GM12878 (cell line): ENCODE results near the gene FREM3.

Experiments used
- BHLHE40 ChIP-seq, 2 experiments: fragments of 450-650 bp in 1 of 2; IDR thresholded peaks; 2 replicates each; pipeline ENCODE4 v1.6.1; 2011 to 2017; ENCODE audit warnings: low read depth in 2 of 2, borderline replicate concordance in 1 of 2, improper control_type of control experiment in 1 of 2, low read length in 1 of 2, mild to moderate bottlenecking in 1 of 2
- CTCF ChIP-seq, 3 experiments: IDR thresholded peaks in 2 of 3; conservative IDR thresholded peaks in 1 of 3; 2 replicates each; pipeline ENCODE4 v1.5.1; 2011; ENCODE audit warnings: low read depth in 3 of 3, low read length in 3 of 3, mild to moderate bottlenecking in 3 of 3, control low read depth in 2 of 3, moderate library complexity in 2 of 3, inconsistent platforms in 1 of 3, mixed read lengths in 1 of 3; ENCODE audit not compliant: control insufficient read depth in 2 of 3, insufficient read depth in 1 of 3; ENCODE audit errors: extremely low read depth in 1 of 3
- E2F8 ChIP-seq: fragments of 450-650 bp; IDR thresholded peaks from 2 replicates; pipeline ENCODE4 v1.6.1; 2018; ENCODE audit warnings: mild to moderate bottlenecking, low read depth, moderate library complexity; ENCODE audit not compliant: partially characterized antibody
- EGR1 ChIP-seq, 2 experiments: IDR thresholded peaks; 1 replicate in 1 of 2; 2 replicates in 1 of 2; pipeline ENCODE4 v1.6.1; 2011 to 2012; ENCODE audit warnings: low read depth in 2 of 2, low read length in 2 of 2, borderline replicate concordance in 1 of 2, mild to moderate bottlenecking in 1 of 2, moderate library complexity in 1 of 2
- MAX ChIP-seq: IDR thresholded peaks from 2 replicates; pipeline ENCODE4 v1.6.1; 2012; ENCODE audit warnings: low read depth, low read length, improper control_type of control experiment
- NFYB ChIP-seq: IDR thresholded peaks from 2 replicates; pipeline ENCODE4 v1.6.1; 2011; ENCODE audit warnings: low read depth, mild to moderate bottlenecking, low read length, improper control_type of control experiment, moderate library complexity; ENCODE audit not compliant: insufficient read depth
- NRF1 ChIP-seq: conservative IDR thresholded peaks from 2 replicates; pipeline ENCODE4 v1.6.1; 2011; ENCODE audit warnings: mild to moderate bottlenecking, low read depth, low read length, improper control_type of control experiment
- POLR2A ChIP-seq: IDR thresholded peaks from 2 replicates; pipeline ENCODE4 v1.6.1; 2011; ENCODE audit warnings: low read depth, mild to moderate bottlenecking, low read length
- POLR2AphosphoS5 ChIP-seq: IDR thresholded peaks from 2 replicates; pipeline ENCODE4 v1.6.1; 2011; ENCODE audit warnings: mild to moderate bottlenecking, low read length, inconsistent platforms
- RUNX3 ChIP-seq: IDR thresholded peaks from 2 replicates; pipeline ENCODE4 v1.6.1; 2012; ENCODE audit warnings: low read length, inconsistent platforms
- SPI1 ChIP-seq: IDR thresholded peaks from 2 replicates; pipeline ENCODE4 v1.6.1; 2011; ENCODE audit warnings: low read depth, mild to moderate bottlenecking, low read length, moderate library complexity, borderline replicate concordance; ENCODE audit not compliant: insufficient read depth
- SUZ12 ChIP-seq: fragments of 200-600 bp; sonication (generic); IDR thresholded peaks from one replicate; pipeline ENCODE4 v1.6.1; 2018; ENCODE audit warnings: antibody characterized with exemption, mild to moderate bottlenecking; ENCODE audit not compliant: unreplicated experiment
- ZBTB33 ChIP-seq: fragments of 450-650 bp; IDR thresholded peaks from 2 replicates; pipeline ENCODE4 v1.6.1; 2017; ENCODE audit warnings: mild to moderate bottlenecking

- TF ChIP-seq BHLHE40 (IDR thresholded peaks at IDR 0.05; ENCODE audit: borderline replicate concordance in 1 of 2, low read depth in 2 of 2, low read length in 1 of 2) (no peak), SPI1 (no peak), E2F8 (no peak), POLR2AphosphoS5 (no peak), ZBTB33 (no peak), CTCF (IDR thresholded peaks at IDR 0.05 in 2 of 3, conservative IDR thresholded peaks at IDR 0.05 in 1 of 3; ENCODE audit: control insufficient read depth in 2 of 3, extremely low read depth in 1 of 3, insufficient read depth in 1 of 3, low read depth in 3 of 3, low read length in 3 of 3) (no peak), POLR2A (no peak), EGR1 (IDR thresholded peaks at IDR 0.05; ENCODE audit: borderline replicate concordance in 1 of 2, low read depth in 2 of 2, low read length in 2 of 2) (no peak), MAX (no peak), SUZ12 (no peak), NRF1 (no peak), NFYB (no peak), RUNX3 (no peak)
These were observed 21.0 kb downstream of the FREM3 start for GRCh38 chr4:143679434-143679833.
